Right lobe of liver (tissue), 4 donors: Measurements from ENCODE around the gene SHLD1.

Experiments
- POLR2A ChIP-seq: fragments of 450-650 bp; IDR thresholded peaks from one replicate; pipeline ENCODE4 v1.6.1; 2017; ENCODE audit warnings: antibody characterized with exemption, mild to moderate bottlenecking
- TF ChIP-seq, protein P1 (sequence below), 4 donors: fragments of 200-600 bp in 3 of 4; fragments of 450-650 bp in 1 of 4; IDR thresholded peaks; one replicate each; pipeline versions ENCODE4 v1.5.1 to v1.8.0; 2016 to 2022; ENCODE audit warnings: antibody characterized with exemption in 4 of 4, mild to moderate bottlenecking in 2 of 4
- donor health status: DM: no; HTN: no; CAD: no.
- donor health status: DM: no; HTN: no; CAD: no.
- donor health status: DM: no; HTN: yes; CAD: no.

DNA sequence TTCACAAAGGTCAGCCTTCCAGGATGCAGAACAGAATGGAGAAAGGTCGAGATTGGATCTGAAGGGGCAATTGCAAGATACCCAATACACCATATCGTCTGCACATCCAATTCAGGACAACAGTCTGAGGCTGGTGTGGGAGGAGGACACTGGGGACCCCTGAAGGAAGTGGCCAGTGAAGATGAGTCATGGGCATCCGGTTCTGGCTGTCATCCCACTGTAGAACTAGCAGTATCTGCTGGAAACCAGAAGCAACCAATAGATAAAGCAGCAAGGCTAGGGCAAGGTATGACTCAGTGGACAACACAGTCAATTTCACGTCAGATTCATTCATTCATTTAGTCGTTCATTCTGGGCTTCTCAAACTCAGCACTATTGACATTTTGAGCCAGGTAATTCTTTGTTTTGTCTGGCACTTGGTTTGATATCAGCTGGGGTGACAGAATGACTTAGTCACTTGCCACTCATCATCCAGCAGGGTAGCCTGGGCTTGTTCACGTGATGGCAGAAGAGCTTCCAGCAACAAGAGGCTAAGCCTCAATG, 30.3 kb upstream of the SHLD1 start:
- TF ChIP-seq, protein P1, sequence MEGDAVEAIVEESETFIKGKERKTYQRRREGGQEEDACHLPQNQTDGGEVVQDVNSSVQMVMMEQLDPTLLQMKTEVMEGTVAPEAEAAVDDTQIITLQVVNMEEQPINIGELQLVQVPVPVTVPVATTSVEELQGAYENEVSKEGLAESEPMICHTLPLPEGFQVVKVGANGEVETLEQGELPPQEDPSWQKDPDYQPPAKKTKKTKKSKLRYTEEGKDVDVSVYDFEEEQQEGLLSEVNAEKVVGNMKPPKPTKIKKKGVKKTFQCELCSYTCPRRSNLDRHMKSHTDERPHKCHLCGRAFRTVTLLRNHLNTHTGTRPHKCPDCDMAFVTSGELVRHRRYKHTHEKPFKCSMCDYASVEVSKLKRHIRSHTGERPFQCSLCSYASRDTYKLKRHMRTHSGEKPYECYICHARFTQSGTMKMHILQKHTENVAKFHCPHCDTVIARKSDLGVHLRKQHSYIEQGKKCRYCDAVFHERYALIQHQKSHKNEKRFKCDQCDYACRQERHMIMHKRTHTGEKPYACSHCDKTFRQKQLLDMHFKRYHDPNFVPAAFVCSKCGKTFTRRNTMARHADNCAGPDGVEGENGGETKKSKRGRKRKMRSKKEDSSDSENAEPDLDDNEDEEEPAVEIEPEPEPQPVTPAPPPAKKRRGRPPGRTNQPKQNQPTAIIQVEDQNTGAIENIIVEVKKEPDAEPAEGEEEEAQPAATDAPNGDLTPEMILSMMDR (IDR thresholded peaks at IDR 0.05), result no peak
- TF ChIP-seq POLR2A, result no peak
